ENCODE data around the gene SLC10A7. TPM values are rescaled to one million over a fixed set of nuclear protein-coding genes. Genes with fewer than 3 reads are reported as not detected.

The SLC10A7 gene
- total RNA-seq, 1 experiment from 2014 or later = 3.9 TPM

- Histone ChIP-seq H3K9me3 (ENCODE audit: control insufficient read depth, low read depth, low read length) (no peaks in the 10 kb centered on the region), H3K27ac (ENCODE audit: insufficient read length, low read depth, low read length) (no peak overlapping the region), H2BK5ac (ENCODE audit: insufficient read length, low read length) (no peak overlapping the region), H4K91ac (ENCODE audit: insufficient read length, low read depth, low read length) (no peak overlapping the region), H4K5ac (ENCODE audit: insufficient read length, low read depth, low read length) (no peak overlapping the region), H3K4ac (ENCODE audit: low read depth, low read length) (no peak overlapping the region), H3K56ac (ENCODE audit: insufficient read length, low read depth, low read length) (no peak overlapping the region), H3K23ac (ENCODE audit: insufficient read length, low read depth, low read length) (no peak overlapping the region), H3K79me1 (ENCODE audit: insufficient read depth, low read depth, low read length, poor library complexity, severe bottlenecking) (no peaks in the 10 kb centered on the region), H3K18ac (ENCODE audit: insufficient read length, low read depth, low read length) (no peak overlapping the region), H3K4me2 (ENCODE audit: insufficient read depth, insufficient read length, low read length) (no peak overlapping the region), H3K79me2 (ENCODE audit: insufficient read depth, low read length) (no peaks in the 10 kb centered on the region), H3T11ph (ENCODE audit: low read length) (no peak overlapping the region), H3K9ac (ENCODE audit: extremely low read depth, insufficient read length, low read length) (no peak overlapping the region), H3K23me2 (ENCODE audit: insufficient read length, low read depth, low read length, poor library complexity, severe bottlenecking) (no peaks in the 10 kb centered on the region), H4K8ac (replicated peaks; ENCODE audit: insufficient read length, low read depth, low read length) (no peak overlapping the region), H3K14ac (ENCODE audit: insufficient read depth, low read length) (no peak overlapping the region), H4K20me1 (ENCODE audit: control insufficient read depth, insufficient read depth, insufficient read length) (no peaks in the 10 kb centered on the region), H2BK15ac (ENCODE audit: low read depth, low read length) (no peak overlapping the region), H3K4me1 (ENCODE audit: insufficient read depth, low read length) (no peaks in the 10 kb centered on the region), H2BK20ac (ENCODE audit: low read depth, low read length, poor library complexity, severe bottlenecking) (no peak overlapping the region), H2AK5ac (ENCODE audit: insufficient read length, low read length) (no peak overlapping the region), H3K27me3 (ENCODE audit: insufficient read depth, low read length) (no peaks in the 10 kb centered on the region), H2BK120ac (ENCODE audit: low read depth, low read length, poor library complexity, severe bottlenecking) (no peak overlapping the region), H2BK12ac (ENCODE audit: insufficient read length, low read depth, low read length) (no peak overlapping the region), H2AFZ (ENCODE audit: low read length) (no peak overlapping the region)
- no peaks in the 10 kb centered on the region for H3K4me1 Mint-ChIP-seq
- H3K9me3 Mint-ChIP-seq = no peaks in the 10 kb centered on the region; a peak in 1 of 5 replicates
- H3K27me3 Mint-ChIP-seq (ENCODE audit: low read depth) = no peaks in the 10 kb centered on the region
- DNase-seq = no peak
- H3K36me3 Mint-ChIP-seq (ENCODE audit: insufficient read depth in 1 of 3, low read depth in 3 of 3) = no peaks in the 10 kb centered on the region
- TF ChIP-seq, protein P1, sequence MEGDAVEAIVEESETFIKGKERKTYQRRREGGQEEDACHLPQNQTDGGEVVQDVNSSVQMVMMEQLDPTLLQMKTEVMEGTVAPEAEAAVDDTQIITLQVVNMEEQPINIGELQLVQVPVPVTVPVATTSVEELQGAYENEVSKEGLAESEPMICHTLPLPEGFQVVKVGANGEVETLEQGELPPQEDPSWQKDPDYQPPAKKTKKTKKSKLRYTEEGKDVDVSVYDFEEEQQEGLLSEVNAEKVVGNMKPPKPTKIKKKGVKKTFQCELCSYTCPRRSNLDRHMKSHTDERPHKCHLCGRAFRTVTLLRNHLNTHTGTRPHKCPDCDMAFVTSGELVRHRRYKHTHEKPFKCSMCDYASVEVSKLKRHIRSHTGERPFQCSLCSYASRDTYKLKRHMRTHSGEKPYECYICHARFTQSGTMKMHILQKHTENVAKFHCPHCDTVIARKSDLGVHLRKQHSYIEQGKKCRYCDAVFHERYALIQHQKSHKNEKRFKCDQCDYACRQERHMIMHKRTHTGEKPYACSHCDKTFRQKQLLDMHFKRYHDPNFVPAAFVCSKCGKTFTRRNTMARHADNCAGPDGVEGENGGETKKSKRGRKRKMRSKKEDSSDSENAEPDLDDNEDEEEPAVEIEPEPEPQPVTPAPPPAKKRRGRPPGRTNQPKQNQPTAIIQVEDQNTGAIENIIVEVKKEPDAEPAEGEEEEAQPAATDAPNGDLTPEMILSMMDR (conservative IDR thresholded peaks at IDR 0.05) = no peak
- WGBS (ENCODE audit: extremely low coverage, insufficient read length, low lambda C conversion rate) = no CpG with 5 or more reads among the region's 3 CpGs
- no peak overlapping the region for H3K27ac Mint-ChIP-seq
- no peak overlapping the region for H3K4me3 Mint-ChIP-seq
Measured at GRCh38 chr4:146511381-146511780, 10.4 kb downstream of the SLC10A7 start.
